Superior temporal gyrus (tissue), 1 donor: Measurements from ENCODE around the gene BCL2.
A peak's percentile ranks its signal among the peaks of the same experiment; 100 is the strongest.

ENCODE experiments used
- DNase-seq: peaks from one replicate; pipeline ENCODE4 v3.0.0-alpha.2; 2016; ENCODE audit errors: extremely low spot score

The BCL2 gene

DNA sequence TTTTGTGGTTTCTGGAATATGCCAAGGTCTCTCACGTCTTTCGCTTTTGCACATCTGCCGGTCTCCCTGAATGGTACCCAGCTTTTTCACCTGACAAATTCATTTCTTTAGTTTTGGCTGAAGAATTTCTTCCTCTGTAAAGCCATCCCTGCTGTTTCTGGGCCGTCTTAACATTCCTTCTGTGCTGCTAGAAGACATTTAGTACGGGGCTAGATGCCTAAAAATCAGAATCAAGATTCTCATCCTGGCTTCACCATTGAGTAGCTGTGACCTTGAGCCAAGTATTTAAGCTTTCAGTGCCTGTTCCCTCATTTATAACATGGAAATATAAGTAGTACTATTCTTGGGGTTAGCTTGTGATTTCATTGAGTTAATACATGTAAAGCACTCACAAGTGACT is 6.4 kb upstream of the BCL2 start:
- no peak for DNase-seq

DNA sequence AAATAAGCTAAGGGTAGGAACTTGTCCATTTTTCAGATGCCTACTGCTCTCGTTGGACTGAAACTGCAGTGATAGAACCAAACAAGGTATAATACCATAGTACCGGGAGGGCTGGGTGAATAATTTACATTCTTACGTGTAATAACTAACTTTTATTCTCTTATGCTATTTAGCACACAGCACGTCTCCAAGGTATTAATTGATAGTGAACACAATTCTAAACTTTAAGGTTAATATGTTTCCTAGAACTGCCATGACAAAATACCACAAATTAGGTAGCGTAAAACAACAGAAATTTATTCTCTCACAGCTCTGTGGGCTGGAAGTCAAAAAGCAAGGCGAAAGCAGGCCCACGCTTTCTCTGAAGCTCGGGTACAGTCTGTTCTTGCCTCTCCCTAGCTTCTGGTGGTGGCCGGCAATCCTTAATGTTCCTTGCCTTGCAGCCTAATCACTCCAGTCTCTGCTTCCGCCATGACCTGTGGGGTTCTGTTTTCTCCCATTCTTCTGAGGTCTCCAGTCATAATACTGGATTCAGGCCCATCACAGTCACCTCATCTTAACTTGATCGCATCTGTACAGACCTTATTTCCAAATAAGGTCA is 5.6 kb upstream of the BCL2 start:
- DNase-seq, result no peak

DNA sequence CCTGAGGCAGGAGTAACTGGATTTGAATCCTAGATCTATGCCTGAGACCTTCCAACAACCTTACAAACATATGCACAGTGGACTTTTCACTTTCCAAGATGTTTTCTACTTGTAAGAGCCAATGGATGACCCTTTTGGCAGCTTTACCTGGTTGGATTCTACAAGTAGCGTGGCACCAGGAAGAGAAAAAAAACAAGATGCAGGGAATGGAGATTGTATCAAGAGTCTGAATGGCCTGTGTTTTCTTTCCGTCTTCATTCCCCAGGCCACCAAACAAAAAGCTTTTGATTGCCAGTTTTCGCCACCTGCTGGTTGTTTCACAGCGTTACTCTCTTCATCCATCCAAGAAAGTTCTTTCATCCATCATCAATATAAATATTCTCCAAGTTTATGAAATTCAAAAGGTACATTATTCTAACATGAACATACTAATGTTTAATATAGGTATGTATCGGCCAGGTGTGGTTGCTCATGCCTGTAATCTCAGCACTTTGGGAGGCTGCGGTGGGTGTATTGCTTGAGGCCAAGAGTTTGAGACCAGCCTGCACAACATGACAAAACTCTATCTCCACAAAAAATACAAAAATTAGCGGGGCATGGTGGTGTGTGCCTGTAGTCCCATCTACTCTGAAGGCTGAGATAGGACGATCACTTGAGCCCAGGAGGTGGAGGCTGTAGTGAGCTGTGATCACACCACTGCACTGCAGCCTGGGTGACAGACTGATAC is 3.5 kb upstream of the BCL2 start:
- DNase-seq, result peak; percentile 95

DNA sequence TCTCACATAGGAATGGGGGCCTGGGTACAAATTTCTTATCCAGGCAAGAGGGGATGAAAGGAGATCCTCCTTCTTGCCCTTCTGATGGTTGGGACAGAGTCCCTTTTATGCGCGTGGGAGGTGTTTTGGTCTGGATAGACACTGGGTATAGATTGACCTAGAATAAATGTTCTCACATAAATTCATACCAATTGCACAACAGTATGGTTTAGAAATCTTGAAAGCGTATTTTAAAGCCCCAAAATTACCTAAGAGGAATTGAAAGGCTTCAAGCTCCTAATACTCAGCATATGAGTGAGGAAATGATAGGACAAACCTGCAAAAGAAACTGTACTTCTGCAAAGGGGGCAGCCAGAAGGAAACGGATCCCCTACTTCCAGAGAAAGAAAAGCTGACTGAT is 2.6 kb upstream of the BCL2 start:
- DNase-seq, result peak; percentile 57

DNA sequence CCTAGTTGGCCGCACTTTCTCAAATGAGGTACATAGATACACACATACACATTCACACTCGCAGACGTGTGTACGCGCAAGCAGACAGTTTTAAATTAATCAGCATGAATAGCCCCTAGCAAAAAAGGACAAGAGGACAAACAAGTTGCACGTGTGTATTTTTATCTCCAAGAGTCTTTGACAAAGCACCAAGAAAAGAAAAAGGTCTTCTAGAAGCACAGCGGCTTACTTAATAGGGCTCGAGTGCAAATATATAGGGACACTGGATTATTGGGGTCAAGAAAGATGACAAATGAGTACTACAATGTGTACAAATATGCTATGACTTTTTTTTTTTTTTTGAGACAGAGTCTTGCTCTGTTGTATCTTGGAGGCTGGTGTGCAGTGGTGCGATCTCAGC is 1.7 kb upstream of the BCL2 start:
- no peak for DNase-seq

DNA sequence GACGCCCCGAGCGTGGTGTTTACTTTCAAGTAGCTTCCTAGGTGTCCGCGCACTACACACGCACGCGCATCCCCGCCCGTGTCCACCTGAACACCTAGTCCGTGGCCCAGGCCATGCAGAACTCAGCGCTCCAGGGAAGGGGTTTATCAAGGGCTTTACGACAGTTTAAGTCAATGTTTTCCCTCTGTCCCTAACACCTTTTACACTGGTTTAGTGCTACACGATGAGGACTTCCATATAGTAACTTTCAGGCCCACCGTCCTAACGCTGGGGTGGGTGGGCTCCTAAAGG is 1.4 kb upstream of the BCL2 start:
- peak; percentile 37 for DNase-seq

DNA sequence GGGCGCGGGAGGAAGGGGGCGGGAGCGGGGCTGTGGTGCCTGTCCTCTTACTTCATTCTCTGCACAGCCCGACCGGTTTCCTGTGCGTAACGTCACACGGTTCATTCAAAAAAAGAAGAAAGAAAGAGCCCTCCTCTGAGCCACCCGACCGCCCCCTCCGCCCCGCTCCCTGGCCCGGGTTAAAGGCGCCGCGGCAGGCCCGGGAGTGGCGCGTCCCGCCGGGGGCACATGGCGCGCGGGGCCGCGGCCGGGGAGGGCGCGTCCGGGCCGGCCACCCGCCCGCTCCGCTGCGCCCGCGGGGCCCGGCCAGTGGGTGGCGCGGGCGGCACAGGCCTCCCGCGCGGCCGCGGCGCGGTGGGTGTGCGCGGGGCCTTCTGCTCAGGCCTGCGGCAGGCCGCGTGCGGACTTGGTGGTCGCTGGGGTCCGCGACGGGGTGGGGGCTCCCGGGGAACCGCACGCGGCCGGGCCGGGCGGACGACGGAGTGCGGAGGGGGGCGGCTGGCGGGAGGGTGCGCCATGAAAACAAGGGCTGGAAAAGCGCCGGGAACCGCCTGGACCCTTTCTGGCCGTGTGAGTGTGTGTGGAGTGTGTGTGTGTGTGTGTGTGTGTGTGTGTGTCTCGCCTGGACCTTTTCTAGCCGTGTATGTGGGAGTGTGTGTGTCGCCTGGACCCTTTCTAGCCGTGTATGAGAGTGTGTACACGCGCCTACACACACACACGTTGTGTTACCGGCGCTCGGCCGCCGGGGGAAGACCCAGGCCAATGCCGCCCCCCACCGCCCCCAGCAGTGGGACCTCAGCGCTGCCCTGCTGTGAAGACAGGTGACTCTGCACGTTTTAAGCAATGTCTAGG is 780 bp upstream of the BCL2 start:
- peak; percentile 85 for DNase-seq

DNA sequence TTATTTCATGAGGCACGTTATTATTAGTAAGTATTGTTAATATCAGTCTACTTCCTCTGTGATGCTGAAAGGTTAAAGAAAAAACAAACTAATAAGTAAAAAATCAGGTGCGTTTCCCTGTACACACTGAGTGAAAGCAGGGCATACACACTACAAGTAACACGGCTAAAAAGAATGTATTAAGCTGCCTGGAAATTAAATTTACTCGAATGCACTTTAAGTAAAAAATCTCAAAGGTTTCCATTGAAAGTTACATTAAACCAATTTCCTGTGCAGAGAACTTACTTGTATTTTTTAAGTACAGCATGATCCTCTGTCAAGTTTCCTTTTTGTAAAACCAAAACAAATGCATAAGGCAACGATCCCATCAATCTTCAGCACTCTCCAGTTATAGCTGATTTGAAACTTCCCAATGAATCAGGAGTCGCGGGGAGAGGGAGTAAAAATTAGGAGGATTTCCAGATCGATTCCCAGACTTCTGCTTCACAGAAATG is 633 bp downstream of the BCL2 start:
- peak; percentile 69 for DNase-seq

DNA sequence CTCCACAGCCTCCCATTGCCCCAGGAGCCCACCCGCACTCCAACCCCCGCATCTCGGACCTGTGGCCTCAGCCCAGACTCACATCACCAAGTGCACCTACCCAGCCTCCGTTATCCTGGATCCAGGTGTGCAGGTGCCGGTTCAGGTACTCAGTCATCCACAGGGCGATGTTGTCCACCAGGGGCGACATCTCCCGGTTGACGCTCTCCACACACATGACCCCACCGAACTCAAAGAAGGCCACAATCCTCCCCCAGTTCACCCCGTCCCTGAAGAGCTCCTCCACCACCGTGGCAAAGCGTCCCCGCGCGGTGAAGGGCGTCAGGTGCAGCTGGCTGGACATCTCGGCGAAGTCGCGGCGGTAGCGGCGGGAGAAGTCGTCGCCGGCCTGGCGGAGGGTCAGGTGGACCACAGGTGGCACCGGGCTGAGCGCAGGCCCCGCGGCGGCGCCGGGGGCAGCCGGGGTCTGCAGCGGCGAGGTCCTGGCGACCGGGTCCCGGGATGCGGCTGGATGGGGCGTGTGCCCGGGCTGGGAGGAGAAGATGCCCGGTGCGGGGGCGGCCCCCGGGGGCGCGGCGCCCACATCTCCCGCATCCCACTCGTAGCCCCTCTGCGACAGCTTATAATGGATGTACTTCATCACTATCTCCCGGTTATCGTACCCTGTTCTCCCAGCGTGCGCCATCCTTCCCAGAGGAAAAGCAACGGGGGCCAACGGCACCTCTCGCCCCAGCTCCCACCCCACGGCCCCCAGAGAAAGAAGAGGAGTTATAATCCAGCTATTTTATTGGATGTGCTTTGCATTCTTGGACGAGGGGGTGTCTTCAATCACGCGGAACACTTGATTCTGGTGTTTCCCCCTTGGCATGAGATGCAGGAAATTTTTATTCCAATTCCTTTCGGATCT is 1.3 kb downstream of the BCL2 start:
- peak; percentile 65 for DNase-seq

DNA sequence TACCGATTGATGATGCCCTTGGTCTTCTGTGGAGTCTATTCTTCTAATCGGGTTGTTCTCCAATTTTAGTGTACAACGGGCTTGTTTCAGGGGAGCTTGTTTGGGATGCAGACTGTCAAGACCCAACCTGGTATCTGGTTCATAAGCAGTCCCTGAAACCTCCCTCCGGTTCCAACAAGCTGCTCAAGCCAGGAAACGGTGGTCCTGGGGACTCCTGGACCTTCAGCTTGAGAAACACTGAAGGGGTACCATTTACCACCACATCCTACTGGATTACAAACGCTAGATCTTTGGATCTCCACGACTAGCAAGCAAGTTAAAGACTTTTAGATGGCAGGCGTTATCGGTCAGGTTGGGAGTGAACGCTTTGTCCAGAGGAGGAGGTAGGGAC is 2.0 kb downstream of the BCL2 start:
- DNase-seq, result peak; percentile 55

DNA sequence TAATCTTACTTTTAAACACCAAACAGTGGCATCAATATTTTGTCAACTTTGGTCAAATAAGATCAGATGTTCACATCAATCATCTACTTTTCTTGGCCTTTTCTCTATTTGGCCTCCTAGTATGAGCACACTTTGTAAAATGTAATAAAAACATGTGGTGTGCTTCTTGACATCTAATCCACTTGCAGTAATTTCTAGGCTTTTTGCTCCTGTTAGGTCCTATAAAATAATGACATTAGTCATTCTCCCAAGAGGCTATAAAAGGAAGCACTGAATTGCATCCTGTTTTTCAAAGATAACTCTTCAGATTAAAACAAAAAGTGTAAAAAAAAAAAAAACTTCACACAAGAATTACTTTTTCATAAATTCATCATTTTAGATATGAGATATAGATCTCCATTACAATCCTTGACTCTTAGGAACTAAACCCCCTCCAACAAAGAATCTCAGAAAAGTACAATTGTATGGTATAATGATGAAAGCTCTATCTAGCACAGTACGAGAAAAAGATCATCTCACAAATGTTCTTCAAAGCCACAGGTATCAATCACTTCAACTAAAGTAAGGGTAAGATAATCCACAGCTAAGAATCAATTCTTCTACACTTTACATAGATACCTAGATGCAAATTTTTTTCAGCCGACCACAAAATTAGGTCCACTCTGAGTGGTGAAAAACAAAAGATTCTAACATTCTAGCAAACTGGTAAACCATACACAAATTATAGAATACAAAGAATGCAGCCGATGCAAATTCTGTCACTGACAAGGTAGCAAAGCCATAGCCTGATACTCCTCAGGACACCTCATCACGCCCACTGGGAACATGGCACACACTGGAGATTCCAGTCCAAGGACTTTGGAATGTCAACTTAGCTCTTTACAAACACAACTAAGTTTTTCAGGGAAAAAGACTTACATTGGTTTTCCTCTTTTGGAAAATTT is 2.7 kb downstream of the BCL2 start:
- peak; percentile 71 for DNase-seq

DNA sequence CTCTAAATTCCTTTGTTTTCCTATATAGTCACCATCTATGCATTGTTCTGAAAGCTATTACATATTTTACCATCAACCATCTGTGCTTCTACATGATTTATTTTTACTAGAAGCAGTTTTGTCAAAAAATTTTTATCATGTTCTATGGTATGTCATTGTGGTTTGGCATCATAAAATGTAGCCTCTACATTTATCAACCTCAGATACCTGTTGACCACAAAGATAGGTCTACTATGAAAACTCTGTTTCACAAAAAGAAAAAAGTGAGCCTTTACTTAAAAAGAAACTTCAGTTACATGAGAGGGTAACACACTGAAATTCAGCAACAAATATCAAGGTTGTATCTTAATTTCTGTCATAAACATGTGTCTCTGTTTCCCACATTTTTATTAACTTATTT is 3.7 kb downstream of the BCL2 start:
- no peak for DNase-seq

DNA sequence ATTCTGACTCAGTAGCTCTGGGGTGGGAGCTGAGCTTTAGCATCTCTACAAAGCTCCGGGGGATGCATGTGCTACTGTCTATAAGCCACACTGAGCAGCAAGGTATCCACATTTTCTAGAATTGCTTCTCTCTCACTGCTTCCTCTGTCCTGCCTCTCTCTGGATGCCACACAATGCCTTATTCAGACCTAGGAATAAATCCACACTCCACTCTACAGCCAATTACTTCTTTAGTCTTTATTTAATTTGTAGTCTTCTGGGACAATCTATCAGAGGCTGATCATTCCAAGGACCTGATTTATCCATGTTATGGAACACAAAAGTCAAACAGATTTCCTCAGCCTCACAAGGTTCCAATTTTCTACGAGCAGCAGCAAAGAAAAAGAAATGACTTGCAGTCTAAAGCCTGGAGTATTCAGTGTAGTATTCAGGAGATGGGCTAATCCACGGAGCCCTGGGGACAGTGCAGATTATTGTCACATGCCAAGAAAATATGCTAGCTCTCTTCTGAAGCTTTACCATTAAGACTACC is 4.4 kb downstream of the BCL2 start:
- DNase-seq, result peak; percentile 69

DNA sequence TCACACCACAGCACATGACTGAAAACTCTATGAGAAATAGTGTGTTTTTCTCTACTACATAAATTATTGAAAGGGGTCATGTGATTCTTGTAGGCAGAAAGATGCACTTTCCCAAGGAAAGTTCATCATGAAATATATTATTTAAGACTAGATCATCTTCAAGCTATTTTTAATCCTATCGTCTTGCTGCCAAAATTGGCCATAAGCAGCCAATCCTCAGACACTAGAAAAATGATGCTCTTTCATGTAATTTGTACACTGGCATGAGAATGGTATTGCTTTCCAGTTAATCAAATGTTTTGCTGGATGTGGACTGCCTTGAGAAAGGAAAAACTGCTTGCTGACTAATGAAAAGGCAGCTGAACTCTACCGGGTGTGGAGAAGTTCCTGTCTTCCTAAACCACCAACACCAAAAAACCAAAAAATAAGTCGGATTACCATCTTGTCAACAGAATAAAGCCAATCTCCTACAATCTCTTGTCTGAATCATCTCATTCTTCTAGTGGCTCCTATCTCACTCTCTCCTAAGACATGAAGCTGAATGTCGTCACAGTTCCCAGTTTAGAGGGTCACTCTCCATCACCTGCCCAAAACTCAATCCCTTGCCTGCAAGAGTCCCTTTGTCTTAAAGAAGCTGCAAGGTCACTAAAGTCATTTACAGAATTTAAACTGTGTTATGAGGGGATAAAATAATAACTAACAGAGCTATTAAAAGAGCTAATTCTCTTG is 5.3 kb downstream of the BCL2 start:
- peak; percentile 57 for DNase-seq

DNA sequence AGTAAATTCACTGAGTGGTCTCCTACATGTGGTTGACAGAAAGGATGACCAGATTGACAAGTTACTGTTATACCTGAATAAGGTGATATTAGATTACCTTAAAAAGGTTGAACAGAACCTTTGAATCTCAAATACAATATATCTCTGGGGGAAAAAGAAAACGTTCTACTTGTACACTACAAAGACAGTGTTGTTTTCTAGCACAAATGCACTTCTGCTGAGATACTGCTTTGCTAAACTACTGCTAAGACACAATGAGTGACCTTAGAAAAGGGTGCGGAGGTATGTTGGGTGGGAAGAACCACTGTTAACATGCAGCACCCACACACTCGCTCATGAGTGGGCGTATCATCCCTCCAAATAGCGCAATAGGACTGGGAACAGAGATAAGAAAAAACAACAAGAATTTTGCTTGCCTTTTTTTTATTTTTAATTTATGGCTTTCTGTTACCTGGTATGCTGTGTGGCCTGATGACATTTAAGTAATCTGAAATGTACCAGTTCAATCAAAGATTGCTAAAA is 6.1 kb downstream of the BCL2 start:
- no peak for DNase-seq

DNA sequence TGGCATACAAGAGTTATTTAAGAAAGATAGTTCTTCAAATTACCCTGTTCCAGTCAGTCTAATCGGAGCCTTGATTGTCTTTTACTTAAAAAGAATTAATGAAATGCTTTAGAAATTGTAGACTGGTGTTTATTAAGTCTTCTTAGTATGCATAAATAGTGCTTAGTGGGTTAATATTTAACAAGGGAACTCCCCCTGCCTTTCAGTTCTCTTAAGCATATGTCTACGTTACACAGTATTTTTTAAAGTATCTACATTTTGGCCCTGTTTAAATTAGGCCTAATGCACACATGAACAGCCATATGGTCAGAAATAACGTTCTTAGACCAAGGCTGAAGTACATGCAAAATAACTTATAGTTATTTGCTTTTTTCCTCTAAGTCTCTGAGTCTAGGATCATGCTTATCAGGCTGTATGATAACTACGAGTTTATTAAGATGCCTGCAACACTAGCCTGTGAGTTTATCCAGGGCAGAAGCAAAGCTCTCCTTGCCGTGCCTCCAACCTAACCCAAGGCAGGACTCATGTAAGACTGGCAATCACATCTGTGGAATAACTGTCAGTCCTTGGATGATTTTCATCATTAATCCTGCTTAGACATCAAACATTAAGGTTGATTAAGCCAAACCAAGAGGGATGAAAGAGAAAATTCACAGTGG is 6.7 kb downstream of the BCL2 start:
- no peak for DNase-seq

DNA sequence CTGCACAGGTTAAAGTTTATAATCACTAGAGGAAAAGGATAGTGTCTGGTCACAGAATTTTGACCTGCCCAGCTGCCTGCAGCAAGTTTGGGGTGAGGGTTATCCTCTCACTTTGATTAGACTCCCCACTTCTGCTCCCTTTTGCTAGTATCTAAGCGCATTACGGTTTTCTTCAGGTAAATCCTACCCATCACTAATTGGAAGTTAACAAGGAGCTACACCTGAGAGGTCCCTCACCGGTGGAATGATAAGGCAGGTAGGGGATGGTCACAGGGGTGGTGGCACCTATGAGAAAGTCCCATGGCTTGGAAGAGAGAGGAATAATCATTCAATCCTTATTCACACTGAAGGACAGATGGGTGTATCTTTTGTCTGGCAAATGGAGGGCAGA is 7.6 kb downstream of the BCL2 start:
- DNase-seq, result no peak

DNA sequence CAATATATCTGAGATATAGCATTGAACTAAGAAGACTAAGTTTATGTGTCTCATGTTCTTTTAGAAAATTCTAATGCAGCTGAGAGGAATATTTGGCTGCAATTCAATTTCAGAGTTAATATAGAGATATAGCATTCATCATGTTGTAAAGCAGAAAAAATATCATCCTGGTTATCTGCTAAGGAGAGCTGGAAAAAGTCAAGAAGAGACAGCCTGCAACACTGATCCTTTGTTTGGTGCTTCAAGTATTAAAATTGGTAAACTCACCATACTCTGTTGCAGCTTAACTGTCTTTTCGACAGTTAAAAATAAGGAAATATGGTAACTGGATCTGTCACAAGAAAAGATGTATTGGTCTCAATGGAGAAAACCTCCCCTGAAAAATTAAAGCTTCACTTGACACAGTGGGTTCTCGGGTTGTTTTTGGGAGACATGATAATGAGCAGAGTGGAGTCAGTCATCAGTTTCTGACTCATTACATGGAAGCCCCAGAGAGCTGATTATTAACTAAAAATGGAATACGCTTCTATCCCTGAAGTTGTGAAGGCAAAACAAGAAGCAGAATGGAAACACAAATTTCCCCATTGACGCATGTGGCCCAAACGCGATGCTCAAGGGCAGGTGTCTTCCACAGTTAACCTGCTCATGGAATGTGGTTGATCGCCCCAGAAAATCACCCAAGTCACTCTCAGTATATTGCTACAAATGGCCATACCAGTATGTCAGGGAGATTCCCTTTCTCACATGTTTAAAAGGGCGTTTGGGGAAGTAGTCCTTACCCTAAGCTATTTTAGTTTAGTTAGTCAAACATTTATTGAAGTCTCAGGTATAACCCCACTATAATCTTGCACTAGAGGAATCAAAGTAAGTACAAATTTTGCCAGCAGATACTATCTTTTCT is 8.2 kb downstream of the BCL2 start:
- DNase-seq, result no peak
